Measurements from ENCODE around the gene CACNA1A. TPM values are rescaled to one million over a fixed set of nuclear protein-coding genes. Genes with fewer than 3 reads are reported as not detected.
"Not testable (repeated sequence)": the region's sequence is repeated elsewhere in the genome, so short reads cannot be mapped to it uniquely, and the experiment has no call there.

The CACNA1A gene
- total RNA-seq, 1 donor from 2014 or later, result 16.5 TPM

- Histone ChIP-seq H2AFZ (replicated peaks) (no peak overlapping the region), H3K27ac (peak overlapping the region; percentile 1), H3F3A (ENCODE audit: low read depth) (peaks cover 2% of the 10 kb centered on the region), H3K9me3 (ENCODE audit: low read depth) (no peaks in the 10 kb centered on the region), H3K27me3 (no peaks in the 10 kb centered on the region), H3K79me2 (ENCODE audit: low read depth) (no peaks in the 10 kb centered on the region), H3K4me1 (peaks cover 9% of the 10 kb centered on the region), H3K9ac (no peak overlapping the region), H3K36me3 (no peaks in the 10 kb centered on the region), H3K4me3 (no peak overlapping the region), H3K4me2 (no peak overlapping the region), H4K20me1 (ENCODE audit: low read depth) (no peaks in the 10 kb centered on the region)
- Mint-ChIP-seq H3K4me3 (no peak overlapping the region), H3K27ac (peak overlapping the region; percentile 96), H3K36me3 (no peaks in the 10 kb centered on the region), H3K4me1 (peaks cover 22% of the 10 kb centered on the region), H3K9me3 (no peaks in the 10 kb centered on the region), H3K27me3 (ENCODE audit: insufficient read depth, low read depth) (no peaks in the 10 kb centered on the region)
- TF ChIP-seq EZH2 (IDR thresholded peaks at IDR 0.05) (no peak), CTCF (IDR thresholded peaks at IDR 0.05) (no peak), EZH2phosphoT487 (IDR thresholded peaks at IDR 0.05) (no peak)
- no peak for DNase-seq (ENCODE audit: low spot score)
Measured at GRCh38 chr19:13206587-13206986, 299.7 kb downstream of the CACNA1A start.

GRCh38 chr19:13202112-13202511 lies 304.2 kb downstream of the CACNA1A start:
- H3K4me1 ChIP-seq; H3K36me3 Mint-ChIP-seq; H3K27me3 Mint-ChIP-seq (ENCODE audit: insufficient read depth, low read depth); H3F3A ChIP-seq (ENCODE audit: low read depth); H3K79me2 ChIP-seq (ENCODE audit: low read depth); H3K4me2 ChIP-seq; H3K27ac Mint-ChIP-seq; H3K9ac ChIP-seq; H3K27me3 ChIP-seq; H2AFZ ChIP-seq (replicated peaks); H3K36me3 ChIP-seq; H3K4me3 Mint-ChIP-seq; H3K9me3 Mint-ChIP-seq; H3K4me3 ChIP-seq; DNase-seq (ENCODE audit: low spot score); H3K9me3 ChIP-seq (ENCODE audit: low read depth); H3K27ac ChIP-seq; H4K20me1 ChIP-seq (ENCODE audit: low read depth): not testable (repeated sequence)
- H3K4me1 Mint-ChIP-seq, result peaks cover 14% of the 10 kb centered on the region

- no peaks in the 10 kb centered on the region for H3K9me3 ChIP-seq (ENCODE audit: low read depth)
- H3K27me3 ChIP-seq, result no peaks in the 10 kb centered on the region
- no peaks in the 10 kb centered on the region for H3K79me2 ChIP-seq (ENCODE audit: low read depth)
- peak overlapping the region; percentile 82 for H3K27ac Mint-ChIP-seq
- H3F3A ChIP-seq (ENCODE audit: low read depth), result peaks cover 9% of the 10 kb centered on the region
- H4K20me1 ChIP-seq (ENCODE audit: low read depth), result no peaks in the 10 kb centered on the region
- no peaks in the 10 kb centered on the region for H3K4me1 Mint-ChIP-seq
- H3K4me3 ChIP-seq, result no peak overlapping the region
- H3K36me3 Mint-ChIP-seq, result no peaks in the 10 kb centered on the region
- TF ChIP-seq EZH2 (IDR thresholded peaks at IDR 0.05), result no peak
- no peak for TF ChIP-seq EZH2phosphoT487 (IDR thresholded peaks at IDR 0.05)
- TF ChIP-seq CTCF (IDR thresholded peaks at IDR 0.05), result no peak
- H3K4me3 Mint-ChIP-seq, result no peak overlapping the region
- H3K9me3 Mint-ChIP-seq, result no peaks in the 10 kb centered on the region
- H3K36me3 ChIP-seq, result no peaks in the 10 kb centered on the region
- peaks cover 2% of the 10 kb centered on the region for H3K27me3 Mint-ChIP-seq (ENCODE audit: insufficient read depth, low read depth)
- H3K4me1 ChIP-seq, result no peaks in the 10 kb centered on the region
- H3K27ac ChIP-seq, result no peak overlapping the region
- H3K4me2 ChIP-seq, result no peak overlapping the region
- H2AFZ ChIP-seq (replicated peaks), result no peak overlapping the region
- DNase-seq (ENCODE audit: low spot score), result no peak
- H3K9ac ChIP-seq, result no peak overlapping the region
Measured at GRCh38 chr19:13198634-13199033, 307.6 kb downstream of the CACNA1A start.

- H3K9me3 Mint-ChIP-seq, result no peaks in the 10 kb centered on the region
- H3K79me2 ChIP-seq (ENCODE audit: low read depth), result no peaks in the 10 kb centered on the region
- H3K27me3 Mint-ChIP-seq (ENCODE audit: insufficient read depth, low read depth), result no peaks in the 10 kb centered on the region
- no peak overlapping the region for H3K4me2 ChIP-seq
- no peaks in the 10 kb centered on the region for H3K36me3 ChIP-seq
- H3K27ac Mint-ChIP-seq, result no peak overlapping the region
- no peaks in the 10 kb centered on the region for H3K27me3 ChIP-seq
- no peaks in the 10 kb centered on the region for H3K4me1 Mint-ChIP-seq
- peak overlapping the region; percentile 54 for H2AFZ ChIP-seq (replicated peaks)
- peak; percentile 89 for TF ChIP-seq CTCF (IDR thresholded peaks at IDR 0.05)
- no peak for TF ChIP-seq EZH2phosphoT487 (IDR thresholded peaks at IDR 0.05)
- no peaks in the 10 kb centered on the region for H3K4me1 ChIP-seq
- DNase-seq (ENCODE audit: low spot score), result peak; percentile 79
- no peaks in the 10 kb centered on the region for H4K20me1 ChIP-seq (ENCODE audit: low read depth)
- H3K27ac ChIP-seq, result no peak overlapping the region
- H3K4me3 Mint-ChIP-seq, result no peak overlapping the region
- H3K9me3 ChIP-seq (ENCODE audit: low read depth), result no peaks in the 10 kb centered on the region
- H3K36me3 Mint-ChIP-seq, result no peaks in the 10 kb centered on the region
- H3F3A ChIP-seq (ENCODE audit: low read depth), result peaks cover 9% of the 10 kb centered on the region
- H3K9ac ChIP-seq, result no peak overlapping the region
- no peak overlapping the region for H3K4me3 ChIP-seq
Measured at GRCh38 chr19:13195678-13196077, 310.6 kb downstream of the CACNA1A start.

Data from neural progenitor cell (in vitro differentiated cells).